Measurements from ENCODE around the gene THSD8. TPM values are rescaled to one million over a fixed set of nuclear protein-coding genes. Genes with fewer than 3 reads are reported as not detected.
A peak's percentile ranks its signal among the peaks of the same experiment; 100 is the strongest.

Gene THSD8
- total and polyA plus RNA-seq, 8 donors = 2.9 to 8.3 (median 5.1) TPM; not detected in 5

DNA sequence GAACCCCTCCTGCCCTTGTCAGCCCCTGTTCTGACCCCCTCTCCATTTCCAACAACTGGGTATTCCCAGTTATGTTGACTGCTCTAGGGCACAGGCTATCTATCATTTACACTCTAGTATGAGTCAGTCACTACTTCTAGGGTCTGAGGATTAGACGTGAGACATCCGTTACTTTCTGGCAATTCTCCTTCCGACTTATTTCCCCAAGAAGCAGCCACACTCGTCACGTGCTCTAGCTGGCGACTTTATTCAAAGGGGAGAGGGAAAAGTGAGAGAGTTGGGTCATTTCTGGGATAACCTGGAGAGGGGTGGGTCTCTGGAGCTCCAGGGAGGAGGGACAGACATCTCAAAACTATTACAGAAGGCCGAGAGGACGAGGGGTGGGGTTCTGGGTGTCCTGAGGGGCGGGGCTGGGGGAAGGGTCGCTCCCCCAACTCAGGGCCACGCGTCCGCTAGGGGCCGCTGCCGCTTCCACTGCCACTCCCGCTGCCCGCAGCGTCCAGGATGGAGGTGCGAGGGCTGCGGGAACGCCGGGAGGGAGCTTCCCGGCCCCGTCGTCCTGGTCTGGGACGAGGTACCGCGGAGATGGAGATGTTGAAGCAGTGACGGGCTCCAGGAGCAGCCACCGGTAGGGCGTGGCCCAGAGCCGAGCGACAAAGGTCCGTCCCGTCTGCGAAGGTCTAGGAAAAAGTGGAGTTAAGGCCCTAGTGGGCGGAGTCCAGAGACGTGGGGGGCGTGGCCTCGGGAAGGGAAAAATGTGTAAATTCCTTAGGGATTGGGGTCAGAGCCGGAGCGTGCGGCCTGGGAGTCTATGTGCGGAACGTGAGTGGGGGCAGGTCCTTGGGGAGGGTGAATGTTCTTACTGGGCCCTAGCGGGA, 23.6 kb downstream of the THSD8 start:
- TF ChIP-seq, protein P1, sequence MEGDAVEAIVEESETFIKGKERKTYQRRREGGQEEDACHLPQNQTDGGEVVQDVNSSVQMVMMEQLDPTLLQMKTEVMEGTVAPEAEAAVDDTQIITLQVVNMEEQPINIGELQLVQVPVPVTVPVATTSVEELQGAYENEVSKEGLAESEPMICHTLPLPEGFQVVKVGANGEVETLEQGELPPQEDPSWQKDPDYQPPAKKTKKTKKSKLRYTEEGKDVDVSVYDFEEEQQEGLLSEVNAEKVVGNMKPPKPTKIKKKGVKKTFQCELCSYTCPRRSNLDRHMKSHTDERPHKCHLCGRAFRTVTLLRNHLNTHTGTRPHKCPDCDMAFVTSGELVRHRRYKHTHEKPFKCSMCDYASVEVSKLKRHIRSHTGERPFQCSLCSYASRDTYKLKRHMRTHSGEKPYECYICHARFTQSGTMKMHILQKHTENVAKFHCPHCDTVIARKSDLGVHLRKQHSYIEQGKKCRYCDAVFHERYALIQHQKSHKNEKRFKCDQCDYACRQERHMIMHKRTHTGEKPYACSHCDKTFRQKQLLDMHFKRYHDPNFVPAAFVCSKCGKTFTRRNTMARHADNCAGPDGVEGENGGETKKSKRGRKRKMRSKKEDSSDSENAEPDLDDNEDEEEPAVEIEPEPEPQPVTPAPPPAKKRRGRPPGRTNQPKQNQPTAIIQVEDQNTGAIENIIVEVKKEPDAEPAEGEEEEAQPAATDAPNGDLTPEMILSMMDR (IDR thresholded peaks at IDR 0.05) = peak in 2 of 7 experiments; percentile 28 to 29
- no peak for TF ChIP-seq EP300 (IDR thresholded peaks at IDR 0.05)
- Histone ChIP-seq H3K9me3 (peaks cover 0 to 9% (median 2%) of the 10 kb centered on the region in 4 donors), H3K27me3 (peaks cover 0 to 78% (median 56%) of the 10 kb centered on the region in 3 donors), H3K4me3 (peak overlapping the region in 1 of 4 donors; percentile 4), H3K4me1 (peaks cover 0 to 20% (median 16%) of the 10 kb centered on the region in 4 donors), H3K36me3 (no peaks in the 10 kb centered on the region), H3K27ac (no peak overlapping the region)
- WGBS, 5 donors = 5 to 7% (median 6%) methylated on average over 30 to 46 of the region's 46 CpGs
- intact Hi-C loops (cut with DNase I; ENCODE audit: low total_unique reads) = no loop called here
- peak; percentile 30 to 63 for DNase-seq

DNA sequence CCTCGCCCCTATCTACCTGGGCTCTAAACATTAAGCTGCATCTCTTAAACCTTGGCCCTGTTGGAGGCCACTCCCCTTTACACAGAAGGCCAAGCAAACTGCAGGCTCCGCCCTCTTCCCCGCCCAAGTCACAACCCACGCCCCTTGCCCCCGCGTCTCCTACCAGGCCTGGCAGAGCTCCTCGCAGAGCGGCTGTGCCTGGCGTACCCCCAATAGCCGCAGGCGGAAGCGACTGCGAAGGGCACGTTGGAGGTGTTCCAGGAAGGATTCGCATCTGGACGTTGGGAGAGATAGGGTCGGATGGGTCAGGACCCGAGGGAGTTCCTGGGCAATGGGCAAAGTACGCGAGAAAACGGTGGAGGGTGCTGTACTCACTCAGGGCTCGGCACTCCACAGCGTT, 26.6 kb downstream of the THSD8 start:
- Histone ChIP-seq H3K27ac (no peak overlapping the region), H3K4me3 (no peak overlapping the region), H3K36me3 (no peaks in the 10 kb centered on the region), H3K4me1 (peaks cover 3 to 34% (median 29%) of the 10 kb centered on the region in 4 donors), H3K27me3 (peaks cover 21 to 100% (median 81%) of the 10 kb centered on the region in 3 donors), H3K9me3 (no peaks in the 10 kb centered on the region)
- WGBS, 5 donors = 5 to 7% (median 6%) methylated on average over 23 of the region's 23 CpGs
- TF ChIP-seq, protein P1 (IDR thresholded peaks at IDR 0.05) = no peak
- no peak for TF ChIP-seq POLR2AphosphoS5 (IDR thresholded peaks at IDR 0.05)
- no peak for TF ChIP-seq POLR2A (IDR thresholded peaks at IDR 0.05)
- TF ChIP-seq EP300 (IDR thresholded peaks at IDR 0.05) = no peak
- intact Hi-C loops (cut with DNase I; ENCODE audit: low total_unique reads) = no loop called here
- DNase-seq = peak; percentile 49 to 65

DNA sequence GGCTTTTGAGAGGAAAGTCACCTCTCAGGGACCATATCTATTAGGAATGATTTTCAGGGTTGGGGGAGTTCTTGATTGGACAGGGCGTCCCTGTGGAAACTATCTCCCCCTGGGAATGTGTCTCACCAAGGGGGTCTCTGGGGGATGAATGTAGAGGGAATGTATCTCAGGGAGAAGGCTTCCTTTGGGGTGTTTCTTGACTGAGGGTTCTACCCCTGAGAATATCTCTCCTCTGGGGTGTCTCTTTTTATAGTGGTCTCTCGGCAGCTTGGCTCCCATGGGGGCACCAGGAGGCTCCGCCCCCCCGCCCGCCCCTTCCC, 31.5 kb downstream of the THSD8 start:
- H3K4me3 ChIP-seq = peak overlapping the region; percentile 45 to 65 (median 48)
- no peaks in the 10 kb centered on the region for H3K9me3 ChIP-seq
- peaks cover 33 to 100% (median 93%) of the 10 kb centered on the region in 3 donors for H3K27me3 ChIP-seq
- TF ChIP-seq, protein P1 (IDR thresholded peaks at IDR 0.05) = no peak
- TF ChIP-seq POLR2AphosphoS5 (IDR thresholded peaks at IDR 0.05) (no peak), POLR2A (IDR thresholded peaks at IDR 0.05) (no peak), EP300 (IDR thresholded peaks at IDR 0.05) (no peak)
- H3K27ac ChIP-seq = no peak overlapping the region
- whole genome bisulfite sequencing, 5 donors = 1 to 4% (median 3%) methylated on average over 2 to 5 of the region's 5 CpGs
- H3K4me1 ChIP-seq = peaks cover 17 to 52% (median 45%) of the 10 kb centered on the region in 4 donors
- no peak for DNase-seq
- intact Hi-C loops (cut with DNase I; ENCODE audit: low total_unique reads) = no loop called here
- H3K36me3 ChIP-seq = no peaks in the 10 kb centered on the region

DNA sequence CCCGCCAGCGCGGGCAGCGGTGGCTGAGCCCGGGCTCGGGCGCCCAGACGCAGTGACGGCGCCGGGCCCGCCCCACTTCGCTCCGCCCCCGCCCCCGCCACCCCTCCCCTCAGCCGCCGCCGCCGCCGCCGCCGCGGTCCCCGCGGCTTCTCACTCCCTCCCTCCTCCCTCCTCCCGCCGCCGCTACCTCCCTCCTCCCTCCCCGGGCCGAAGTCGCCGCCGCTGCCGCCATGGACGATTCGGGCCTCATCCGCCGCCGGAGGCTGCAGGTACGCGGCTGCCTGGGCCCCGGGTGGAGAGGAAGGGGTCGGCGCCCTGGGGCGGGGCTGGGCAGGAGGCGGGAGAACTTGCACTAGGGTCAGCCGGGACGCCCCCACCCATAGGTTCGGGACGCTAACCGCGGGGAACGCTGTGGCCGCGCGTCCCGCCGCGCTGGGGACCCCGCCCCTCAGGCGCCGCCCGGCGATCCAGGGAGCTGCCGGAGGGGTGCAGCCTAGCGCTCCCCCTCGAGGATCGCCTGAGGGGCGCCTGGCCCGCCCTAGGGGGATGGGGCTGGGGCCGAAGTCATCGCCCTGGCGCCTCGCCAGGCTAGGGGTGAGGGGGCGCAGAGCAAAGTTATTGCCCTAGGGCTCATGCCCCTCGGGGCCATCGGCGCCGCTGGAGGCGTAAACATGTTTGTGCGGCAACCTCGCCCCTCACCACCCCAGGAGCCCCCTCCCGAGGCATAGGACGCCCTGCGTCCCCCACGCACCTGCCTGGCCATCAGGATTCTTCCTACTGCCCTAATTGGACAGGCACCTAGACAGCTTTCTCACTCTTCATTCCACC, 32.1 kb downstream of the THSD8 start:
- peak; percentile 28 to 71 for DNase-seq
- Histone ChIP-seq H3K9me3 (no peaks in the 10 kb centered on the region), H3K27ac (no peak overlapping the region), H3K27me3 (peaks cover 38 to 100% (median 94%) of the 10 kb centered on the region in 3 donors), H3K4me1 (peaks cover 22 to 54% (median 46%) of the 10 kb centered on the region in 4 donors), H3K36me3 (no peaks in the 10 kb centered on the region), H3K4me3 (peak overlapping the region; percentile 45 to 65 (median 48))
- 1 to 4% (median 2%) methylated on average over 28 to 79 of the region's 87 CpGs for WGBS, 5 donors
- no peak for TF ChIP-seq POLR2AphosphoS5 (IDR thresholded peaks at IDR 0.05)
- no peak for TF ChIP-seq EP300 (IDR thresholded peaks at IDR 0.05)
- TF ChIP-seq, protein P1 (IDR thresholded peaks at IDR 0.05) = no peak
- intact Hi-C loops (cut with DNase I; ENCODE audit: low total_unique reads) = no loop called here
